ENCODE results near the gene TMEM86B.

The TMEM86B gene

DNA sequence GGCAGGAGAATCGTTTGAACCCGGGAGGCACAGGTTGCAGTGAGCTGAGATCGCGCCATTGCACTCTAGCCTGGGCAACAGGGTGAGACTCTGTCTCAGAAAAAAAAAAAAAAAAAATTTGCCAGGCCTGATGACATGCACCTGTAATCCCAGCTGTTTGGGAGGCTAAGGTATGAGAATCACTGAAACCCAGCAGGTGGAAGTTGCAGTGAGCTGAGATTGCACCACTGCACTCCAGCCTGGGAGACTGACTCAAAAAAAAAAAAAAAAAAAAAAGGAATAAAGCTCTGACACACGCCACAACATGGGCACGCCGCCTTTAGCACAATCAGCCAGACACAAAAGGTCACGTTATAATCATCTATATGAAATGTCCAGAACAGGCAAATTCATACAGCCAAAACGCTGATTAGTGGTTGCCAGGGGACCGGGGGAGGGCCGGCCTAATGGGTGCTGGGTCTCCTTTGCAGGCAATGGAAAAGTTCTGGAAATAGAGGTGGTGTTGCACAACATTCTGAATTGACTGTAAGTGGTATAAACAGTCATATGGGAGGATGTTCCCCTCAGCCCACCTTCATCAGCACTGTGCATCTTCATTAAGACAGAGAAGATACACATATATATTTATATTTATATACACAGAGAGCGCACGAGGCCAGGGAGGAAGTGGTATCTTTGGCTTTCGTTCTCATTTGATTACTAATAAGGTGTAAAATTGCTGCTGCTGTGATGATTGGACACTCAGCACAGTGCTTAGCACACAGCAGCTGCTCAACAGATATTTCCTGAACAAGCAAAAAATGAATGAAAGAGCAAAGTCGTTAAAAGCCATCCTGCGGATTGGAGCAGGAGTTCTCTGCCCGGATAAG is 47.5 kb upstream of the TMEM86B start:
- H3K9me3 ChIP-seq (ENCODE audit: low read length): no peaks in the 10 kb centered on the region
- H3K36me3 ChIP-seq (ENCODE audit: insufficient read depth, low read length): peaks cover 35% of the 10 kb centered on the region
- no peaks in the 10 kb centered on the region for H3K27me3 ChIP-seq (ENCODE audit: insufficient read depth, low read length)
- H3K9me2 ChIP-seq (ENCODE audit: low read depth, low read length): no peaks in the 10 kb centered on the region
- H2AFZ ChIP-seq (ENCODE audit: low read length): no peak overlapping the region
- H3K27ac ChIP-seq (ENCODE audit: low read depth, low read length, poor library complexity, severe bottlenecking): peak overlapping the region; percentile 97
- H3K4me3 ChIP-seq (ENCODE audit: low read depth, low read length, poor library complexity, severe bottlenecking): peak overlapping the region; percentile 47
- no peaks in the 10 kb centered on the region for H3K79me2 ChIP-seq (ENCODE audit: insufficient read depth, low read length)
- peak overlapping the region; percentile 65 for H3K9ac ChIP-seq (ENCODE audit: low read length)
- peak overlapping the region; percentile 93 for H3K4me2 ChIP-seq (ENCODE audit: low read length)
- peaks cover 5% of the 10 kb centered on the region; the same call in 1 of the 2 replicates for H3F3A ChIP-seq (ENCODE audit: insufficient read depth, low read length)
- no peaks in the 10 kb centered on the region for H4K20me1 ChIP-seq (ENCODE audit: insufficient read depth, low read length)
- peaks cover 73% of the 10 kb centered on the region for H3K4me1 ChIP-seq (ENCODE audit: insufficient read depth, low read length, severe bottlenecking)
- TF ChIP-seq EZH2 (IDR thresholded peaks at IDR 0.05; ENCODE audit: borderline replicate concordance, low read length): no peak
- TF ChIP-seq, protein P1, sequence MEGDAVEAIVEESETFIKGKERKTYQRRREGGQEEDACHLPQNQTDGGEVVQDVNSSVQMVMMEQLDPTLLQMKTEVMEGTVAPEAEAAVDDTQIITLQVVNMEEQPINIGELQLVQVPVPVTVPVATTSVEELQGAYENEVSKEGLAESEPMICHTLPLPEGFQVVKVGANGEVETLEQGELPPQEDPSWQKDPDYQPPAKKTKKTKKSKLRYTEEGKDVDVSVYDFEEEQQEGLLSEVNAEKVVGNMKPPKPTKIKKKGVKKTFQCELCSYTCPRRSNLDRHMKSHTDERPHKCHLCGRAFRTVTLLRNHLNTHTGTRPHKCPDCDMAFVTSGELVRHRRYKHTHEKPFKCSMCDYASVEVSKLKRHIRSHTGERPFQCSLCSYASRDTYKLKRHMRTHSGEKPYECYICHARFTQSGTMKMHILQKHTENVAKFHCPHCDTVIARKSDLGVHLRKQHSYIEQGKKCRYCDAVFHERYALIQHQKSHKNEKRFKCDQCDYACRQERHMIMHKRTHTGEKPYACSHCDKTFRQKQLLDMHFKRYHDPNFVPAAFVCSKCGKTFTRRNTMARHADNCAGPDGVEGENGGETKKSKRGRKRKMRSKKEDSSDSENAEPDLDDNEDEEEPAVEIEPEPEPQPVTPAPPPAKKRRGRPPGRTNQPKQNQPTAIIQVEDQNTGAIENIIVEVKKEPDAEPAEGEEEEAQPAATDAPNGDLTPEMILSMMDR (IDR thresholded peaks at IDR 0.05; ENCODE audit: low read length): no peak

DNA sequence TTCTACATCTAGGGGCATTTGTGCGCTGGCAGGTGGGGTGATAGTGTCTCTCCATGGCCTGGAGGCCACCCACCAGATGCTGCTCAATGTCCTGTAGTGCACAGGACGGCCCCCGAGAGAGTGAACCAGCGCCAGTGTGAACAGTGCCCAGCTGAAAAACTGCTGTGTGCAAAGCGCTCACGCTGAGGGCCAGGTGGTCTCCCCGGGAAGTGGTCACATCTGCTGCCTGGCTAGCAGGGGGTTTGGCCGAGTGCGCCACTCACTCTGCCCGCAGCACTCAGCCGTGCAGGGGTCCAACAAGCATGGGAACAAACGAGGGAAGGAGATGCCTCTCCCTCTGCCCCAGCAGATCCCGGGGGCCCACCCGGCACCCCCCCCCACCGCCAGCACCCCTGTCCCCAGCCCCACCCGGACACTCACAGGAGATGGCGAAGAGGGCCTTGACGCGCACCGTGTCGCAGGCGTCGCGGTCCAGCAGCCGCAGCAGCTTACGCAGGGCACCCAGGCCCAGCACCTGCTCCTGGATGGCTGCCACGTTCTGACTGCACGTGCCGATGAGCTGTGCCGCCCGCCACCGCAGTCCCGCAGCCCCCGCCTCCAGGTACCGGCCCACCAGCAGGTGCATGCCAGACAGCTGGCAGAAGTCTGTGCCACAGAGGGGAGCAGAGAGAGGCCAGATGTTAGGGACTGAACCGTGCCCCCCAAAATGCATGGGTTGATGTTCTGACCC is 45.6 kb upstream of the TMEM86B start:
- peaks cover 51% of the 10 kb centered on the region for H3K36me3 ChIP-seq (ENCODE audit: insufficient read depth, low read length)
- H3K4me3 ChIP-seq (ENCODE audit: low read depth, low read length, poor library complexity, severe bottlenecking): peak overlapping the region; percentile 47
- H3K4me1 ChIP-seq (ENCODE audit: insufficient read depth, low read length, severe bottlenecking): peaks cover 61% of the 10 kb centered on the region
- no peaks in the 10 kb centered on the region for H3K79me2 ChIP-seq (ENCODE audit: insufficient read depth, low read length)
- H3K27ac ChIP-seq (ENCODE audit: low read depth, low read length, poor library complexity, severe bottlenecking): peak overlapping the region; percentile 97
- no peak overlapping the region for H2AFZ ChIP-seq (ENCODE audit: low read length)
- peaks cover 5% of the 10 kb centered on the region; the same call in 1 of the 2 replicates for H3F3A ChIP-seq (ENCODE audit: insufficient read depth, low read length)
- H3K9ac ChIP-seq (ENCODE audit: low read length): peak overlapping the region; percentile 63
- H3K9me3 ChIP-seq (ENCODE audit: low read length): no peaks in the 10 kb centered on the region
- H3K9me2 ChIP-seq (ENCODE audit: low read depth, low read length): no peaks in the 10 kb centered on the region
- H4K20me1 ChIP-seq (ENCODE audit: insufficient read depth, low read length): no peaks in the 10 kb centered on the region
- H3K4me2 ChIP-seq (ENCODE audit: low read length): peak overlapping the region; percentile 63
- no peaks in the 10 kb centered on the region for H3K27me3 ChIP-seq (ENCODE audit: insufficient read depth, low read length)
- TF ChIP-seq, protein P1 (IDR thresholded peaks at IDR 0.05; ENCODE audit: low read length): no peak
- no peak for TF ChIP-seq EZH2 (IDR thresholded peaks at IDR 0.05; ENCODE audit: borderline replicate concordance, low read length)

DNA sequence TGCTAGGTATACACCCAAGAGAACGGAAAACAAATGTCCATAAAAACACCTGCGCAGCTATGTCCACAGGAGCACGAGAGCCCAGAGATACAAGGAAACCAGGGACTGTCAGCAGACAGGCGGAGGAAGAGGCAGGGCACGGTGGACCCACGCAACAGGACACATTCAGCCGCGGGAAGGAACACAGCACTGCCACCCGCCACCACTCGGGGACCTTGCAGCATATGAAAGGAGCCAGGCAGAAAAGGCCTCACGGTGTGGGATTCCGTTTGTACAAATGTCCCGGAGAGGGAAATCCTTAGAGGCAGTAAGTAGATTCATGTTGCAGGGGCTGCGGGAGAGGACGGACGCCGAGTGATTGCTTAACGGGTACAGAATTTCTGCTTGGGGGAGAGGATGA is 43.6 kb upstream of the TMEM86B start:
- H2AFZ ChIP-seq (ENCODE audit: low read length): no peak overlapping the region
- peaks cover 42% of the 10 kb centered on the region for H3K4me1 ChIP-seq (ENCODE audit: insufficient read depth, low read length, severe bottlenecking)
- H3K79me2 ChIP-seq (ENCODE audit: insufficient read depth, low read length): no peaks in the 10 kb centered on the region
- no peaks in the 10 kb centered on the region for H4K20me1 ChIP-seq (ENCODE audit: insufficient read depth, low read length)
- no peaks in the 10 kb centered on the region for H3K27me3 ChIP-seq (ENCODE audit: insufficient read depth, low read length)
- H3F3A ChIP-seq (ENCODE audit: insufficient read depth, low read length): peaks cover 5% of the 10 kb centered on the region; the same call in 1 of the 2 replicates
- H3K27ac ChIP-seq (ENCODE audit: low read depth, low read length, poor library complexity, severe bottlenecking): no peak overlapping the region
- H3K4me3 ChIP-seq (ENCODE audit: low read depth, low read length, poor library complexity, severe bottlenecking): no peak overlapping the region
- no peaks in the 10 kb centered on the region for H3K9me3 ChIP-seq (ENCODE audit: low read length)
- TF ChIP-seq, protein P1 (IDR thresholded peaks at IDR 0.05; ENCODE audit: low read length): no peak
- TF ChIP-seq EZH2 (IDR thresholded peaks at IDR 0.05; ENCODE audit: borderline replicate concordance, low read length): no peak
- peaks cover 64% of the 10 kb centered on the region for H3K36me3 ChIP-seq (ENCODE audit: insufficient read depth, low read length)
- no peak overlapping the region for H3K4me2 ChIP-seq (ENCODE audit: low read length)
- no peak overlapping the region for H3K9ac ChIP-seq (ENCODE audit: low read length)
- H3K9me2 ChIP-seq (ENCODE audit: low read depth, low read length): no peaks in the 10 kb centered on the region
